ENCODE measurements around the gene DDC.

DDC gene

DNA sequence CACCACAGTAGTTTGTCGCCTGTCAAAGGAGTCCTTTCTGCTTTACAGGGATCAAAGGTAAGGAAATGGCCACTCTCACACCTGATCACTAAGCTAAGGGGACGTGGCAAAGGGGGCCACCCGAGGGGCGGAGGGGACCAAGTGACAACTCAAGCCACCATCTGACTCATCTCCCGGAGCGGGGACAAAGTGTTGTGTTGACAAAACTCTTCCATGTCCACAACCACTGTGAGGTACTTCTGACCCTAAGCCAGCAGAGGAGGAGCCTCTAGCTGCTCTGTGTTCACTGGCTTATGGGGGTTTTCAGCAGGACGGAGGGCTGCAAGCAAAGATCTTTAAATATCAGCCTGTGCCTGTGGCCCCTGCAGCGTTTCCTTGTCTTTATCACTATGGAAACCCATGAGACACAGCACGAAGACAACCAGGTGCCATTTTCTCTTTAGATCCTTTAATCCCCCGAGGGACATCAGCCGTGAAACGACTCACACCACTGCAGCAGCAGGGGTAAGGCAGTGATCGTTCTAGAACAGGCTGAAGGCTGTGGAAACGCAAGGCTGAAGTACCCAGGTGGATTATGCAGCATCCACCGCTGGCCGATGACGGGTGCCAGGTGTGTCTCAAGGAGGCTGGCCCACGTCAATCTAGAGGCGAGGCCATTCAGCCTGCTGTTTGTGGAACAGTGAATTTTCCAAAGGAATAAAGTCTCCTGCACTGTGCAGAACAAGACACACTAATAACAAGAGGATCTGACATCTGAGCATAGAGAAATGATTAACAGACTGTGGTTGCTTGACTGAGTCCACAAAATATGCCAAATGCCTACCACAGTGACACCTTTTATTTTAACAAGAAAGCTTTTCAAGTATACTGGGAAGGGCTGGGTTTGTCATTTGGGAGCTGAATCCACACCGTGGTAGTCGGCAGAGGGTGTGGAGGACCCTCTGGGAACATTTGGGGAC is 26.6 kb upstream of the DDC start:
- H3K36me3 ChIP-seq (ENCODE audit: control insufficient read depth, insufficient read depth, low read length) = no peaks in the 10 kb centered on the region
- H3K27me3 ChIP-seq (replicated peaks; ENCODE audit: control insufficient read depth, insufficient read depth, low read length) = peaks cover 2% of the 10 kb centered on the region; the same call in 1 of the 2 replicates
- no peak for TF ChIP-seq CTCF (IDR thresholded peaks at IDR 0.05; ENCODE audit: insufficient read depth, low read length, poor library complexity, severe bottlenecking)
- DNase-seq (ENCODE audit: extremely low read depth, insufficient read length) = no peak
- H3K4me3 ChIP-seq (replicated peaks; ENCODE audit: low read depth, low read length) = no peak overlapping the region

- DNase-seq (ENCODE audit: extremely low read depth, insufficient read length) = no peak
- no peak for TF ChIP-seq CTCF (IDR thresholded peaks at IDR 0.05; ENCODE audit: insufficient read depth, low read length, poor library complexity, severe bottlenecking)
- Histone ChIP-seq H3K27me3 (replicated peaks; ENCODE audit: control insufficient read depth, insufficient read depth, low read length) (peaks cover 2% of the 10 kb centered on the region; the same call in 1 of the 2 replicates), H3K4me3 (replicated peaks; ENCODE audit: low read depth, low read length) (no peak overlapping the region), H3K36me3 (ENCODE audit: control insufficient read depth, insufficient read depth, low read length) (no peaks in the 10 kb centered on the region)
These were observed 25.9 kb upstream of the DDC start for GRCh38 chr7:50591098-50591479.

DNA sequence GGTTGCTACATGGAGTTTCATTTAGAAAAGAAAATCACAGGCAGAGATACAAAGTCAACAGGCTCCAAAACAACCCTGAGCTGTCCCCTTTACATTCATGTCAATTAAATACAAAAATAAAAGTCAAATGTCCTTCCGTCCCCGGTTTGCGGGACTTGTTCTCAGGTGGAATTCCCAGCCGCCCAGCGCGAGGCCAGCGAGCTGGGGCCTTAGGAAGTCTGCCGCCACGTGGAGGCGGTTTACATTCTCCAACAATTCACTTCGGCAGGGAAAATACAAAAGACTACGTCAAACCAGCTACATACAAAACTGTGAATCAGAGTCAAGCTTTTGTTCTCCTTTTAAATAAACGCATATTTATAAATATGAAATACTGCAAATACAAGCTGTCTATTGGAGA is 25.3 kb upstream of the DDC start:
- Histone ChIP-seq H3K36me3 (ENCODE audit: control insufficient read depth, insufficient read depth, low read length) (no peaks in the 10 kb centered on the region), H3K27me3 (replicated peaks; ENCODE audit: control insufficient read depth, insufficient read depth, low read length) (peaks cover 2% of the 10 kb centered on the region; the same call in 1 of the 2 replicates), H3K4me3 (replicated peaks; ENCODE audit: low read depth, low read length) (no peak overlapping the region)
- DNase-seq (ENCODE audit: extremely low read depth, insufficient read length) = no peak
- no peak for TF ChIP-seq CTCF (IDR thresholded peaks at IDR 0.05; ENCODE audit: insufficient read depth, low read length, poor library complexity, severe bottlenecking)

GRCh38 chr7:50589364-50589763 is 24.2 kb upstream of the DDC start:
- Histone ChIP-seq H3K4me3 (replicated peaks; ENCODE audit: low read depth, low read length) (no peak overlapping the region), H3K27me3 (replicated peaks; ENCODE audit: control insufficient read depth, insufficient read depth, low read length) (peaks cover 2% of the 10 kb centered on the region; the same call in 1 of the 2 replicates), H3K36me3 (ENCODE audit: control insufficient read depth, insufficient read depth, low read length) (no peaks in the 10 kb centered on the region)
- DNase-seq (ENCODE audit: extremely low read depth, insufficient read length) = no peak
- TF ChIP-seq CTCF (IDR thresholded peaks at IDR 0.05; ENCODE audit: insufficient read depth, low read length, poor library complexity, severe bottlenecking) = no peak

DNA sequence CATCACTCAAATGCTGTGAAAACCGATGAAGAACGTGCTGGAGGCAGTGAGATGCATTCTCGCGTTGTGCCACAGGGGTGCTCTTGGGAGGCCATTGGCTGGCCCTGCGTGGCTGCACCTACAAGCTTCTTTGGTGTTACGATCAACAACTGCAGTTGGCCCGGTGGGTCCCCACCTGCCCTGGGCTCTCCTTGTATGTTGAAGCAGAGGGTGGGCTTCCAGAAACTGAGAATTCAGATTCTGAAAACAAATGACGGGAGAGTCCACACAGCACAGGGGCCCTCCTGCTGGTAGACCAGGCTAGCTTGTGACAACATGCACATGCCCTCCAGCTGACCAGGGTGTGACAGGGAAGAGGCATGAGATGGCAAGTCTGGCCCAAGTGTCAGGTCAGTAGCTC is 23.7 kb upstream of the DDC start:
- DNase-seq (ENCODE audit: extremely low read depth, insufficient read length) = no peak
- Histone ChIP-seq H3K27me3 (replicated peaks; ENCODE audit: control insufficient read depth, insufficient read depth, low read length) (peaks cover 2% of the 10 kb centered on the region; the same call in 1 of the 2 replicates), H3K4me3 (replicated peaks; ENCODE audit: low read depth, low read length) (no peak overlapping the region), H3K36me3 (ENCODE audit: control insufficient read depth, insufficient read depth, low read length) (no peaks in the 10 kb centered on the region)
- TF ChIP-seq CTCF (IDR thresholded peaks at IDR 0.05; ENCODE audit: insufficient read depth, low read length, poor library complexity, severe bottlenecking) = no peak

Data from GM06990 (cell line).